HG03045 (cell line): Measurements from ENCODE around the gene ARHGEF9.

Experiments used
- ATAC-seq: cut with Tn5 transposase; IDR thresholded peaks from one replicate; pipeline ENCODE4 v1.9.1; 2021; ENCODE audit warnings: mild to moderate bottlenecking, moderate library complexity; ENCODE audit not compliant: unreplicated experiment

ARHGEF9 gene

GRCh38 chrX:63747331-63747730, 37.7 kb downstream of the ARHGEF9 start:
- ATAC-seq, result no peak

GRCh38 chrX:63746715-63747114, 38.3 kb downstream of the ARHGEF9 start:
- no peak for ATAC-seq

- peak; percentile 60 for ATAC-seq
Observed at GRCh38 chrX:63746278-63746677, 38.7 kb downstream of the ARHGEF9 start.

- ATAC-seq, result no peak
Observed at GRCh38 chrX:63744850-63745394, 40.1 kb downstream of the ARHGEF9 start.

- ATAC-seq, result no peak
Observed at GRCh38 chrX:63743596-63743995, 41.4 kb downstream of the ARHGEF9 start.

GRCh38 chrX:63740382-63740781, 44.6 kb downstream of the ARHGEF9 start:
- ATAC-seq, result peak; percentile 51

GRCh38 chrX:63739885-63740284, 45.1 kb downstream of the ARHGEF9 start:
- ATAC-seq, result no peak

GRCh38 chrX:63738696-63739095, 46.3 kb downstream of the ARHGEF9 start:
- ATAC-seq, result no peak

- ATAC-seq, result no peak
Observed at GRCh38 chrX:63737131-63737921, 47.7 kb downstream of the ARHGEF9 start.

GRCh38 chrX:63735882-63736281, 49.1 kb downstream of the ARHGEF9 start:
- ATAC-seq, result no peak

GRCh38 chrX:63720293-63720692, 64.7 kb downstream of the ARHGEF9 start:
- no peak for ATAC-seq

GRCh38 chrX:63719633-63720032, 65.4 kb downstream of the ARHGEF9 start:
- no peak for ATAC-seq

GRCh38 chrX:63718010-63718694, 66.9 kb downstream of the ARHGEF9 start:
- no peak for ATAC-seq

- no peak for ATAC-seq
Observed at GRCh38 chrX:63713526-63713925, 71.5 kb downstream of the ARHGEF9 start.

- ATAC-seq, result no peak
Observed at GRCh38 chrX:63708801-63709200, 76.2 kb downstream of the ARHGEF9 start.

- ATAC-seq, result no peak
Observed at GRCh38 chrX:63702556-63702955, 82.5 kb downstream of the ARHGEF9 start.

GRCh38 chrX:63686878-63687714, 97.9 kb downstream of the ARHGEF9 start:
- no peak for ATAC-seq

- ATAC-seq, result no peak
Observed at GRCh38 chrX:63680423-63680822, 104.6 kb downstream of the ARHGEF9 start.

- no peak for ATAC-seq
Observed at GRCh38 chrX:63679432-63679831, 105.6 kb downstream of the ARHGEF9 start.

GRCh38 chrX:63675716-63676115, 109.3 kb downstream of the ARHGEF9 start:
- no peak for ATAC-seq

GRCh38 chrX:63673896-63674295, 111.1 kb downstream of the ARHGEF9 start:
- no peak for ATAC-seq
